ENCODE results near the gene UBP1.
"Not testable (repeated sequence)": the region's sequence is repeated elsewhere in the genome, so short reads cannot be mapped to it uniquely, and the experiment has no call there.

The UBP1 gene

GRCh38 chr3:33440328-33441224 is at the start of gene UBP1:
Gene UBP1 (minus strand): TSS chr3:33440405. CDS start chr3:33439848, 557 bp downstream.
- DNase-seq = peak; percentile 100

- DNase-seq = no peak
Observed at GRCh38 chr3:33488683-33489082, 48.5 kb upstream of the UBP1 start.

GRCh38 chr3:33488246-33488645 is 48.0 kb upstream of the UBP1 start:
- DNase-seq = no peak

- no peak for DNase-seq
Observed at GRCh38 chr3:33482111-33482521, 41.9 kb upstream of the UBP1 start.

- no peak for DNase-seq
Observed at GRCh38 chr3:33474896-33475295, 34.7 kb upstream of the UBP1 start.

- DNase-seq = no peak
Observed at GRCh38 chr3:33473813-33474212, 33.6 kb upstream of the UBP1 start.

- DNase-seq = no peak
Observed at GRCh38 chr3:33467786-33468185, 27.6 kb upstream of the UBP1 start.

- no peak for DNase-seq
Observed at GRCh38 chr3:33461097-33461496, 20.9 kb upstream of the UBP1 start.

GRCh38 chr3:33459577-33459976 is 19.4 kb upstream of the UBP1 start:
- DNase-seq = not testable (repeated sequence)

GRCh38 chr3:33458446-33458845 is 18.2 kb upstream of the UBP1 start:
- DNase-seq = no peak

- DNase-seq = no peak
Observed at GRCh38 chr3:33456756-33457155, 16.6 kb upstream of the UBP1 start.

GRCh38 chr3:33453331-33453761 is 13.1 kb upstream of the UBP1 start:
- no peak for DNase-seq

GRCh38 chr3:33451994-33452393 is 11.8 kb upstream of the UBP1 start:
- DNase-seq = not testable (repeated sequence)

- no peak for DNase-seq
Observed at GRCh38 chr3:33447958-33448357, 7.8 kb upstream of the UBP1 start.

GRCh38 chr3:33447256-33447625 is 7.0 kb upstream of the UBP1 start:
- not testable (repeated sequence) for DNase-seq

- no peak for DNase-seq
Observed at GRCh38 chr3:33442190-33442589, 2.0 kb upstream of the UBP1 start.

- peak; percentile 59 for DNase-seq
Observed at GRCh38 chr3:33441225-33441976, 1.2 kb upstream of the UBP1 start.

- peak; percentile 53 for DNase-seq
Observed at GRCh38 chr3:33439546-33440327, 468 bp downstream of the UBP1 start.

- peak; percentile 9 for DNase-seq
Observed at GRCh38 chr3:33438881-33439545, 1.2 kb downstream of the UBP1 start.

- peak; percentile 66 for DNase-seq
Observed at GRCh38 chr3:33438284-33438668, 1.9 kb downstream of the UBP1 start.

GRCh38 chr3:33437556-33438283 is 2.5 kb downstream of the UBP1 start:
- DNase-seq = peak; percentile 32

- no peak for DNase-seq
Observed at GRCh38 chr3:33433843-33434242, 6.4 kb downstream of the UBP1 start.

All from RPMI8226 (cell line).